GM21367 (cell line): ENCODE measurements around the gene CDYL.
A peak's percentile ranks its signal among the peaks of the same experiment; 100 is the strongest.

ENCODE experiments used
- ATAC-seq: cut with Tn5 transposase; IDR thresholded peaks from one replicate; pipeline ENCODE4 v1.9.1; 2021; ENCODE audit not compliant: unreplicated experiment

CDYL gene

DNA sequence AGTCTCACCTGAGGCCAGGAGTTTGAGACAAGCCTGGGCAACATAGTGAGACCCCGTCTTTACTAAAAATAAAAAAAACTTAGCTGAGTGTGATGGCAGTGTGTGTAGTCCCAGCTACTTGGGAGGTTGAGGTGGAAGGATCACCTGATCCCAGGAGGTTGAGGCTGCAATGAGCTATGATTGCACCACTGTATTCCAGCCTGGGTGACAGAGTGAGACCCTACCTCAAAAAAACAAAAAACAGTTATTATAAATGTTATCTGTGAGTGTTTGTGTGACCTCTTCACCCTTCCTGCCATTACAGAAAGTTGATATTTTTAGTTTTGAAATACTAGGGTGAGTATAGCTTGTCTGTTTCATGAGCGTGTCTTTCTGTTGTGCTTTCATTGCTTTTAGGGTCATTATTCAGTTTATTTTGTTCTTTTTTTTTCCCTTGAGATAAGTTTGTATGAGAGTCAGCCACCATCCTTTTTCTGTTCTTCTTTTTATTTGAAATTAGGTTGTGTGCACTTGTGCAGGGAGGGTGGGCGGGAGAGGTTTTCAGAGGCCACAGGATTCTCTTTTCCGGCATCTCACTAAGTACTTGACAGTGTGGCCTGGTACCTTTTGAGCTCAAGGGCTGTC, 26.2 kb downstream of the CDYL start:
- peak; percentile 56 for ATAC-seq

DNA sequence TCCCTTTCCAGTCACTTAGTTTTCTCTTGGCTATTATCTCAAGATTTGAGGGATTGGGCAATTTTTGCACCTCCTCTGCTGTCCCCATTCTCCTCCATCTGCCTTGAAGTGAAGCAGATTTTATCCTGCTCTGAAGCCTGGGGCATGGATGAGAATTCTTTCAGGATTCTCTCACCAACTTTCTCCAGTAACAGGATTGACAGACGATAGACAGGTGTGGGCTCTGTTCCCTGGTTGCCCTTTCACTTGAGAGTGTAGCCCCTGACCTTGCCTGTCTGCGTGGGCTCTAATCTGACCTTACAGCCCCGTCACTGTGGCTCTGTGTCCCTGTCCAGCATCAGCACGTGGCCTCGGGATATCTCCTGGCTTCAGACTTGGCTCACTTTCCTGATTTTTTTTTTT, 27.1 kb downstream of the CDYL start:
- ATAC-seq: no peak

DNA sequence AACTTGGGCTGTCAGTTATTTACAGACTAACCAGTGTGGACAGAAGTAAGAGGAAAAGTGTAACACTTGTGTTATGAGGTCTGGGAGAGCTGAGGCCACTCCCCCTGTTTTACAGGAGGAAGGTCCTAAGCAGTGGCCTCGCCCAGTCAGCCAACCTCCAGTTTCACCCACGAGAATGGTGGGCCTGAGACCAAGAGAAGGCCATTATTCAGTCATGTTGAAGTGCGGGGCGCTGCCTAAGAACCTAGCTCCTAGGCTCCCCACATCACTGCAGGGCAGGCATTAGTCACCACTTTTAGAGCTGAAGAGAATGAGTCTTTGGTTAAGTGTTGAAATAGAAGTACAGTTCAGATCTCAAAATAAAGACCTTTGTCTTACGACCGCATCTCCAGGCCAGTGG, 27.9 kb downstream of the CDYL start:
- ATAC-seq: no peak

DNA sequence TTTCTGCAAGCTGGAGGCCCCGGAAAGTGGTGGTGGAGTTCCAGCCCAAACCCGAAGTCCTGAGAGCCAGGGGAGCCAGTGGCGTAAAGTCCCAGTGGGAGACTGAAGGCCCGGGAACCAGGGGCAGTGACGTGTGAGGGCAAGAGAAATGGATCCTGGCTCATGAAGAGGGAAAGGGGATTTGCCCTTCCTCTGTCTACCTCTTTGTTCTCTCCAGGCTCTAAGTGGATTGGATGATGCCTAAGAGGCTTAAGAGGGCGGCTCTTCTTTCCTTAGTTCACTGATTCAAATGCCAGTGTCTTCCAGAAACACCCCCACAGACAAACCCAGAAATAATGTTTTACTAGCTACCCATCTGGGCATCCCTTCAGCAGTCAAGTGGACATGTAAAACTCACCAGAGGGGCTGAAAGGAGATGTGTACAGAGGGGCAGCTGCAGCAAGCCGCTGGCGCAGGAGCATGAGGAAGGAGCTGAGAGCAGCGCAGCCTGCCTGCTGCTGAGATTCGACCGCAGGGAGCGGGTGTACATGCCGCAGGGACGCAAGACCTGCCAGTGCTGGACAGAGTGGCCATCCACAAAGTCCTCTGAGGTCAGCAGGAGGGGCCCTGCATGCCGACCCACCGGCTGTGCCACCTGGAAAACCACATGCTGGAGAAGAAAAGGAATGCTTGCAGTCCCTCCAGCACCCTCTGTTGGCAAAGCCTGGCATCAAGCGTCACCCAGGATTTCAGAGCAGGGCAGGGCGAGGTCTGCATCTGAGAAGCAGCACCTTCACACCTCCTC, 29.5 kb downstream of the CDYL start:
- ATAC-seq: no peak

DNA sequence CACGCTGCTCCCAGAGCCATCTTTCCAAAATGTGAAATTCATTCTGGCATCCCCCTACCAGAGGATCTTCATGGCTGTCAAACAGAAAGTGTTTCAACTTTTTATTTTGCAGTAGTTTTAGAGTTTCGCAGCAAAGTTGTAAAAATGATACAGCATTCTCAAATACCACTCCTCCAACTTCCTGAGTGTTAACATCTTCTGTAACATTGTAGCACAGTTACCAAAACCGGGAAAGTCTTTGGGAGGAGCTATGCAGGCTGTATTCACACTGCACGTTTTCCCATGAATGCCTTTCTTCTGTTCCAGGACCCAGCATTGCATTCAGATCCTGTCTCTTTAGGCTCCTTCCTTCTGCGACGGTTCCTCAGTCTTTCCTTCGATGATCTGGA, 30.1 kb downstream of the CDYL start:
- ATAC-seq: no peak

DNA sequence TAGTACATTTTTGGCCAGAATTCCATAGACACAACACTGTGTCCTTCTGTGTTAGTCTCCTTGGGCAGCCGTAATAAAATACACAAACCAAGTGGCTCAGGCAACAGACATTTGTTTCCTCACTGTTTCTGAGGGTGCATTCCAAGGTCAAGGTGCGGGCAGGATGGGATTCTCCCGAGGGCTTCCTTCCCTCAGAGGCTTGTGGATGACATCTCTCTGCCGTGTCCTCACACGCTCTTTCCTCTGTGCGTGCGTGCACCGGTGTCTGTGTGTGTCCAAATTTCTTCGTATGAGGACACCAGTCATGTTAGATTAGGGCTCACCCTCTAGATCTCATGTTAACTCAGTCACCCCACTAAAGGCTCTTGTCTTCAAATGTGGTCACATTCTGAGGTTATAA, 30.6 kb downstream of the CDYL start:
- no peak for ATAC-seq

DNA sequence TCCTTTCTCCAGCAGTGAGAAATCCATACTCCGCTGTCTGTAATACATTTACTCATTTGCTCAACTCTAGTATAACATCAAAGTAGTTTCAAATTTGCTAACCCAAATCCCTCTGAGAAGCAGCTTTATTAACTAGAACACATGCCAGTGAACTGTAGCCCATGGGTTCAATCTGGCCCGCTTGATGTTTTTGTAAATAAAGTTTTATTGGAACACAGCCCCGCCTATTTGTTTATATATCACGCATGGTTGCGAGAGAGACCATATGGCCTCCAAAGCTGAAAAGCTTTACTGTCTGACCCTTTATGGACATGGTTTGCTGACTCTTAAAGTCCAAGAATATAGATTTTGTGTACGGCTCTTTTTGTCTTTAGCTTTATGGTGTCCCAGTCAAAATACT, 32.2 kb downstream of the CDYL start:
- no peak for ATAC-seq

DNA sequence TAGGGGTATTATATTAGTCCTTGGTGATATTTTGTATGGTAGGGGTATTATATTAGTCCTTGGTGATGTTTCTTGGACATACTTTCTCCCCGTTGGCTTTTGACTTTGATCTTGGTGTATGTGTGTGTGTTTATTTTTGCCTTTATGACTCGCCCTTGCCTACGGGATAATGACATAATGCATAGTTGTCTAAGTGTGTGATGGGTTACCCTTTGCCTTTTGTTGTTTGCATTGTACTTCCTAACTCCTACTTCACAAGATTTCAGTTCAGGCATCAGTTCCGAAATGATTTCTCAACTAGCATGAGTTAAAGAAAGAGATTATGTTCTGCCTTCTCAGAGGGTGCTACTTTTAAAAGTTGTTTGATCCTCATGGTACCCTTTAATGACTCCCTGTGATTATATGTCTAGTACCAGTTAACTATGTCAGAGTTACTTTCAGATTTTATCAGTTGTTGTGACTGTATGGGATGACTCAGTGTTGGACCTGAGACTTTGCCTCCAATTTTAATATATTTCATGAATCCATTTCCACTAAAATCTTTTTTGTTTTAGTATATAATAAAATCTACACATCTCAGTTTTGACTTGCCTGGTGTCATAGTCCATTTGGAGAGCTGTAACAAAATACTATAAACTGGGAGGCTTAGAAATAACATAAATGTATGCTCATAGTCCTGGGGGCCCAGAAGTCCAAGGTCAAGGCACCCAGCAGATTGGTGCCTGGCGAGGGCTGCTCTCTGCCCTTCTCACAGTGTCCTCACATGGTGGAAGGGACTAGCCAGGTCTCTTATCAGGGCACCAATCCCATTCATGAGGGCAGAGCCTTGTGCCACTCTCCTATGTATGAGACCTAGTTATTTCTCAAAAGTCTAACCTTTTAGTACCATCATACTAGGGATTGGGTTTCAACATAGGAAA, 34.1 kb downstream of the CDYL start:
- no peak for ATAC-seq

DNA sequence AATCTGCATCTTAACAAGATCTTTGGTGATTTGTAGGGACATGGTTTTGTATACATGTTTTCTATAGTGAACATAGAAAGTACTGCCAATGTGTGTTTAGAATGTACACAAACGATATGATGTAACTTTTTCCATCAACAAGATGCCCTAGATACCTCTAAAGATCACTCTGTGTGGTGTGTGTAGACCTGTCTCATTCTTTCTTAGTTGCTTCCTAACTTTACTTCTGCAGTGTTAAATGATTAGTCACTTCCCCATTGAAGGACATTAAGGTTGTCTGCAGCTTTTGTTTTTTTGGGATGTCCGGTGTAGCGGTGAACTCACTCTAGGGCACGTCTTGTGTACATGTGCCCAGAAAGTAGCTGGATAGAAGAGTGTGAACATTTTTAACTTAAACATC, 35.9 kb downstream of the CDYL start:
- ATAC-seq: no peak

DNA sequence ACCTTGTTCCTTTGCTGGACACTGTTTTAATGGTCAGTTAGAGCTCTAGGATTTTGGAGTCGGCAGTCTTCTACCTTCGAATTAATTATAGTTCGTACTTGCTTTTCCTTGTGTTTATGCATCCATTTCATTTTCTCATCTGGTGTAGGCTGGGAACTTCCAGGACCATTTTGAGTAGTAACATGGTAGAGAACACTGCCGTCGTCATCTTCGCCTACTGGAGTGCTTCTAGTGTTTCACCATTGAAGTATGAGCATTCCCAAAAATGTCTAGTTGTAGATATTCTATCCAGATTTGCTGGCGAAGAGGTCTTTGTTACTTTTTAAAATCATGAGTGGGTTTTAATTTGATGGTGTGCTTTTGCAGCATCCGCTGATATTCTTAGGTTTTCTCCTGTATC, 36.9 kb downstream of the CDYL start:
- ATAC-seq: no peak

DNA sequence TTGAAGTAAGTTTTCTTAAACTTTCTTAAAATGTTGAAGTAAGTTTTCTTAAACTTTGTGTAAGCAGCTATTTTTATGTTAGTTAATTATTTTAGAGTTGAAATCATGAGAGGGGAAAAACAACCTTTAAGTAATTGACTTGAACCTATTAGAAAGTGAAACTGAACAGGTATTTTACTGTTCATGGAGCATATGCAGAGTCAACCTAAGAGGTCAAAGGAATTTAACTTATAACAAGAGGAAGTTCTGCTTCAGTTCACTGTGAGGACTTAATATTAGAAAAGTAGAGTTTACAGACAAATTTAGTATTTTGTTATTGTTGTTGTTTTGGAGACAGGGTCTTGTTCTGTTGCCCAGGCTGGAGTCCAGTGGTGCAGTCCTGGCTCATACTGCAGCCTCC, 38.0 kb downstream of the CDYL start:
- ATAC-seq: no peak

DNA sequence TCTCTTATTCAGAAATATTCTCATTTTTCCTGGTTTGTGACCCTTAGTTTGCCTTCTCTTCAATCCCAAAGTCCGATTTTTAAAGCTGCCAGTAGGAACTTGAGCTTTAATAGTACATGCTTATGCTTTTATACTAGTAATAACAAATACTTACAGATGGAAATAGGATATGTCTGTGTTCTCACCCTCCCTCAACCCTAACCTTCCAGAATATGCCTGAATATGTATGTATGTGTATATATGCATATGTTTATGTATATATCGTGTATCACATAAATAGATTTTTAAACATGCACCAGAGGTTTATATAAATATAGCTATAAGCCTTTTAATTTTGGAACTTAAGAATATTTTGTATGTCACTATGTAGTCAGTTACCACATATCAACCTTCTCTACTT, 38.8 kb downstream of the CDYL start:
- no peak for ATAC-seq

DNA sequence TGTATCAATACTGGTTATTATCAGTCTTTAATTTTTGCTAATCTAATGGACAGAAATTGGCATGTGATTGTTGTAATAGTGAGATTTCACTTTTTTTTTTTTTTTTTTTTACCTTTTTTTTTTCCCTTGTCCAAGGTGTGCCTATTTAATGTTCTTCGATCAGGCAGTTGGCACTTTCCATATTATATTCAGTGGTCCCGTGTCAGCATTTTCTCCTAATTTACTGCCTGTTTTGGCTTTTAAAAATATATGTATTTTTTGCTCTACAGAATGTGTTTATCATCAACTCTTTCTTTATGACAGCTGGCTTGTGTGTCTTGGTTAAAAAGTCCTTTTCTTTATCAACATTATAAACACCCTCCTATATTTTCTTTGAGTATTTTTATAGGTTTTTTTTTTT, 39.4 kb downstream of the CDYL start:
- ATAC-seq: no peak

DNA sequence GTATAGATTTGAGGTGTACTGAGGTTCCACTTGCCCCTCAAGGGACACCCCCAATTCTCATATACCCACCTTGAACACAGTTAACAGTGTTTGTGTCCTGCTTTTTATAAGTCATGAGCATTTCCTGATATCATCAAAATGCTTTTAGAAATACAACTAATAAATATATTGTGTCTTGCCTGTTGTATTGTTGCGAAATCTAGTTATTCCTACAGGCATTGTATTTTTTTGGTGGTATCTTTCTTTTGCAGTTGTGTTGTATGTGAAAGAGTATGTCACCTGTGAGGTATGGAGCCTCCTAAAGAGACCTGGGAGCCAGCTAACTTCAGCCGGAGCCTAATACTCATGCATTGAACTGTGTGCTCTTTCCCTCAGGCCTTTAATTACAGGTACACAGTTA, 40.7 kb downstream of the CDYL start:
- no peak for ATAC-seq

DNA sequence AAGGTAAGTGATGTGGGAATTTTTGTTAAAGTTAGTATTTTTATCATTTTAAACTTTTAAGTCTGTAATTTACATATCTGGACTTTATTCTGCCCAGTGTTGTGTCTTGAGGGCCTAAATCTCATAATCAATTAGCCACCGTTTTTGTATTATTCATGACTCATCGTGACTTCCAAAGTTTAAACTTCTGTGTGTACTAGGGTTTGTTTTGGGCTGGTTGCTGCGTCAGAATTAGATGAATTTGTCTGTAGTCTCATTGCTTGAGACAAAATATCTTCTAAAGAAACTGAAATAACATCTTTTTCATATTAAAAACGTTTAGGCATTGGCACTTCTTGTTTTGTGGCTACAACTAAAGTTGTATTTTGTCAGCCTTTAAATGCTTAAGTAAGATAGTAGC, 41.3 kb downstream of the CDYL start:
- no peak for ATAC-seq

DNA sequence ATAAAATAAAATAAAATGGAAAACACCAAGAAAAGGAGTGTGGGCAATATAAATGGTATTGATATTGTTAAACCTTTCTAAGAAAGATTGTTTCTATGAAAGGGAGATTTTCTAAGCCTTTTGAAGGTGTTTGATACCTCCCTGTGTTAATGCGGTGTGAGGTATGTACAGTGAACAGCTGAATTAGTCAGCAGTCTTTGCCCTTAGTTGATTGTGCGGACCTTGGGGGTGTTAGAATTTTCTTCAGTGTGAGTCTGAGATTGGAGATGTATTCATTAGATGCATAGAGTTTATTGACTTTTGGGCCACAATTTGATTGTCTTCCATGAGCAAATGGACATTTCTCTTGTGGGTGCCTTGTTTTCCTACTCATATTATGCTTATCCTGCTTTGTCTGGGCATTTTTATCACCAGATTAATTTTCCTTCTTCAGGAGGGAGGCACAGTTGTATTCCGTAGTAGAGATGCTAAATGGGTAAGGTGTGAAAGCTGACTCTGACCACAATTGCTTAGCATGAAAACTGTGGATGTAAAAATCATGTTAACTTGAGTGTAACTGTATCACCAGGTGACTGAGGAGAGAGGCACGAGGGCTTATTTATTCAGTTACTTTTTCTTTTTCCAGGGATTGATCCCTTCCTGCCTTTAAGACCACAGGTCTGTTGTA, 42.2 kb downstream of the CDYL start:
- ATAC-seq: no peak

DNA sequence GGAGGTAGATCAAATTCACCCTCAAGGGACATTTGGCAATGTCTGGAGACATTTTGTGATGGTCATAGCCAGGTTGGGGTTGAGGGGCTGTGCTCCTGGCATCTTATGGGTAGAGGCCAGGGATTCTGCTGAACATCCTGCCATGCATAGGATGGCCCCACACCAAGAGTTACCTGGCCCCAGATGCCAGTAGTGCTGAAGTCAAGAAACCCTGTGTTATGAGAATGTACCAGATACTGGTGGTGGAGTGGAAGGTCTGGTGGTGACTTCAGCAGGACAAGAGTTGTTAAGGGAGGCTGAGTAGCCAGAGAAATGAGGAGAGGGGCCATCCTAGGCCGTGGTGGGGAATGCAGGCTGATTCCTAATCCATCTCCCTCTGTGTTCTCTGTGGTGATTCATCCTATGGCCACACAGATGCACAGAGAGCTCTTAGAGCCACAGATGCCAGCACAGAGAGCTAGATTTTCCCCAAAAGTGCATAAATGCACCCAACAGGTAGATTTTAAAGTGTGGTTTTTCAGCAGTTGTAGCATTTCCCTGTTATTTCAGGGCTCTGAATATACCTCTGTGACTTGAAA, 43.6 kb downstream of the CDYL start:
- no peak for ATAC-seq

DNA sequence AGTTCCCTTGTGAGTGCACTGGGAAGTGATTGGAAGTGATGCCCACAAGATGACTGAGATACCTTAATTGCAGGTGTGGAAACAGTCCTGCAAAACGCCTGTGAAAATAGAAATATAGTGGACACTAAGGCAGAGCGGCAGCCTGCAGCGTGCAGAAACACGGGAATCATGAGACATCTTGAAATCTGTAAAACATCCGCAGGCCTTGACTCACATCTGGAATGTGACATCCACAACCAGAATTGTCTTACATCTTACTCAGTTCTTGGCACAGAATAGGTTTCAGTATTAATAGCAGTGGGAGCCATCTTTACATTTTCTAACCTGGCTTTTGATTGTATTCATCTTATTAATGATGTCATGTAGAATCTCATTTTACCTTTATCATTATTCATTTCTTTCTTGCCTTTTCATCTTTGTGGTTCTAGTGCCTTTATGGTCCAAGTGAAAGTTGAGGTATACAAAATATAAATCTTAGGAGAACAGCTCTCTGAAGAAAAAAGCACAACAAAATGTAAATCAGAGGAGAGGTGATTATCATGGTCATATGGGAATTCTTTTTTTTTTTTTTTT, 44.6 kb downstream of the CDYL start:
- no peak for ATAC-seq

DNA sequence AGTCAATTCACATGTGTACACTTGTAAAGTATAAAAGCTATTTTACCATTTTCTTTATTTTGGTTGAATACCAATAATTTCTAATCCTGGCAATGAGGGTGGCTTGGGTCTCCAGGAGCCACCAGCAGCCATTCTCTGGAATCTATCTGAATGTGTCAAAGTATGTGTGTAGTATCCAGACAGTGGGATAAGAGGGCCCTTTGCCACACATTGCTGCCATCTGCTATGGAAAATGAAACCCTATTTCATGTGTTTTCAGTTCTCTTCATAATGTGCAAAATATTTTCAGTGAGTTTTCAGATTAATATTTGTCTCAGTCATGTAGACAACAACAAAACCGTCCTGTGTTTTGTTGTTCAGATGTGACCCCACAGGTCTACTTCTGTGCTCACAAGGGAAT, 46.3 kb downstream of the CDYL start:
- no peak for ATAC-seq

DNA sequence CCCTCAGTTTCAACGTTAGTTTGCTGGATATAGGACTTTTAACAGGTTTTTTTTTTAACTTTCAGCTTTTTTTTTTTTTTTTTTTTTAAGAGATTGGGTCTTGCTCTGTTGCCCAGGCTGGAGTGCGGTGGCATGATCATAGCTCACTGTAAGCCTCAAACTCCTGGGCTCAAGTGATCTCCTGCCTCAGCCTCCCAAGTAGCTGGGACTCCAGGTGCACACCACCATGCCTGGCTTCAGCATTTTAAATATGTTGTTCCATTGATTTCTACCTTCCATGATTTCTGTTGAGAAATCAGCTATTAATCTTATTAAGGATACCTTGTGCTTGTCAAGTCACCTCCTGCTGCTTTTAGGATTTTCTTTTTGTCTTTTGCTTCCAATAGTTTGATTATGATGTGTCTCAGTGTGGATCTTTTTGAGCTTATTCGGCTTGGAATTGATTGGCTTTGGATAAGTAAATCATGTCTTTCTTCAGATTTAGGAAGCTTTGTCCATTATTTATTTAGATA, 52.0 kb downstream of the CDYL start:
- no peak for ATAC-seq
